ENCODE results near the gene GNE.
"Not testable (repeated sequence)": the region's sequence is repeated elsewhere in the genome, so short reads cannot be mapped to it uniquely, and the experiment has no call there.

The GNE gene

GRCh38 chr9:36208521-36209253 is 49.6 kb downstream of the GNE start:
- DNase-seq (ENCODE audit: low spot score), result no peak

DNA sequence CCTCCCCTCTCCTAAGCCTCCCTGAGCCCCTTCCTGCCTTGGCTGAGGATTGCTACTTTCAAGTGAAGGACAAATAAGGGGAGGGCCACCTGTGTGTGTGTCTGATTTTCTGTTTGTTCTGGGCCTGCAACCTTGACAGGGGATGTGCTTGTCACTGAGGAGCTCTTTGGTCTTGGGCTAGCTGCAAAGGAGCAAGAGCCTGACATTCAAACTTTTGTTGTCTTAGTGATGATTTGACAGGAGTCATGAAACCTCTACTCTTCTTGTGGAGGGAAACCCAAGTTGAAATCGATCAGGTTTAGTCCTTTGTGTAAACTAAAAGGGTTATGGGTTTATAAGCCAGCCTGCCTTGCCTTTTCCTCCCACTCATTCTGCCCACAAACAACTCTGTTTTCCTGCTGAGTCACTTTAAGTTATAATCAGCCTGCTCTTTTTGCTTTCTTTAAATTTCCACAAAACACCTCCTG is 50.7 kb downstream of the GNE start:
- no peak for DNase-seq (ENCODE audit: low spot score)

- no peak for DNase-seq (ENCODE audit: low spot score)
These were observed 51.2 kb downstream of the GNE start for GRCh38 chr9:36207016-36207415.

DNA sequence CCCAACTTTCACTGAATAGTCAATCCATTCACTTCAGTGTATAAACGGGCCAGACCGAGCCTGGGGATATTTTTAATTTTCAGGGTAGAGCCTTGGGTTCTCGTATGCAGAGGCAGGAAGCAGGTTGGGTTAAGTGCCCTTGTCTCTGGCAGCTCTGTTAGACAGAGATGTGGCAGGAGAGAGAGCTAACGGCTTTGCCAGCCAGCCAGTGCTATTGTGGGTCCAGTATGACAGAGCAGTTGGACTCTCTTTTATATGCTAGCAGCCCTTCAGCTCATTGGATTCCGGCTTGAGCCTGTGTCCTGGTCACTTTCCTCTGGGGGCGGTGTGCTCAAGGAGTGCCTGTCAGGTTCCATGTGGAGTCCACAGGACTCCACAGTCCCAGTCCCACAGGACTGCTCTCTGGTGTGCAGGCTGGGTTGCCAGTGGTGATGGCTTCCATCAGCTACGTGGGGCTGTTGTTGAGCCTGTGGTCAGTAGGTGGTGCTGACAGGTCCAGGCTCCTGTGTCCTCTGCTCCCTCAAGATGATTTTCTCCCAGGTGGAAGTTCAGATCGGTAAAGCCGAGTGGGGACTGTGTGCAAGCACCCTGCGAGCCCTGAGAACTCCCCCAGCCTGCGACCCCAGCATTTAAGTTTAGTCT is 53.2 kb downstream of the GNE start:
- no peak for DNase-seq (ENCODE audit: low spot score)

DNA sequence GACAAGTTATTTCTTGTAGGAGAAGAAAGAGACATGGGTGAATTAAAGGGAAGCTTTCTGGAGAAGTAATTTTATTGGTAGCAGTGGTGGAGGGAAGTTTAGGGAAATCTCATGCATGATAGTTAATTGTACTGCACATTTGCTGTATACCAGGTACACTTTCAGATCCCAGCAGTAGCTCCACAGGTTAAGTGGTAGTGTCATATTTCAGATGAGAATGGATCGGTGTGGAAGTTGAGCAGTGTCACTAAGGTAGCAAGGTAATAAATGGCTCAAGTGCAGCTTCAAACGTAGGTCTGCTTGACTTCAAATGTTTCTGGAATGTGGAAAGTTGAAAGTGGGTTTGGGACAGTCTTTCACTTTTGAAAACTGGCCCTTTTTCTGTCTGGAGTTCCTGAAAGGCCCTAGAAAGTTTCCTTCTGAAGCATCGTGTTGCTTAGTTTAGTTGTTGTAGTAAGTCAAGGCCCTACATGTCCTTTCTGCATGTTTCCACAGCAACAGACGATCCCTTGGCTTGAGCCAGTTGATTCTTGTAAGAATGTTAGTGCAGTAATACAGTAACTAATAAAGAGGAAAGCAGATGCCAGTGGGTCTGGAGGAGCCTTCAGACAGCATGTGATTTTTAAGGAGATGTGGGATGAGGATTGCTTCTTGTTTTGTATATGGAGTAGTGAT is 63.8 kb downstream of the GNE start:
- DNase-seq (ENCODE audit: low spot score), result no peak

DNA sequence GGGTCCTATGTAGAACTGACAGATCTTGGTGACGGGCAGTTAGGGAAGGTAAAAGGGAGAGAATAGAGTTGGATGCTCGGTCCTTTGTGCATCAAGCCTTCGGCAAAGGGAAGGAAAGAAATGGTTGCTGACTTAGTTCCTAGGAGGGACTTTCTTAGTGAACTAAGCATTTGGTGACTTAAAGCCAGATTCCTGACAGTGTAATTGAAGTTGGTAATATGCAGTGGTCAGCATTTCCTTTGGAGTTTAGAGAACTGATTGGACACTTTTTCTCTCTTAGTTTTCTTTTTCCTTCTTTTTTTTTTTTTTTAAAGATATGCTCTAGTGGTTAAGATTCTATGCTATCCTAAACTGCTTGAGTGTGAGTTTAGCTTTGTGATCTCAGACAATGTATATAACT is 65.2 kb downstream of the GNE start:
- DNase-seq (ENCODE audit: low spot score), result no peak

- DNase-seq (ENCODE audit: low spot score), result no peak
These were observed 66.1 kb downstream of the GNE start for GRCh38 chr9:36192196-36192595.

DNA sequence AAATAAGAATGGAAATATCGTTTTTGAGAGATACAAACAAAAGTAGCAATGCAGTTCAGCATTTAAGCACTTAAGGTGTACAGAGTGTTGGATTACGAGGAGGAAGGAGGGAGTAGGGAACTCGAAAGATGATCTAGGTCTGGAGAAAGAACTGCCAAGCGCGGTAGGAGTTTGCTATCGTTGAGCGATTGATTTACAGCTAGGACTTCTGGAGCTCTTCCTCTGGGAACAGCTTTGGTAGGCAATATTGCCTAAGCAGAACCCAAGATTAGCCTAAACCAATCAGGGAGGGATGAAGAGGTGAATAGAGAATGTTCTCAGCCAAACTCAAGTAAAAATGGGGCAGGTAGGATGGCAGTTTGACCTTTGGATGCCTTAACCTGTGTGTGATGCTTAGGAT is 66.6 kb downstream of the GNE start:
- no peak for DNase-seq (ENCODE audit: low spot score)

DNA sequence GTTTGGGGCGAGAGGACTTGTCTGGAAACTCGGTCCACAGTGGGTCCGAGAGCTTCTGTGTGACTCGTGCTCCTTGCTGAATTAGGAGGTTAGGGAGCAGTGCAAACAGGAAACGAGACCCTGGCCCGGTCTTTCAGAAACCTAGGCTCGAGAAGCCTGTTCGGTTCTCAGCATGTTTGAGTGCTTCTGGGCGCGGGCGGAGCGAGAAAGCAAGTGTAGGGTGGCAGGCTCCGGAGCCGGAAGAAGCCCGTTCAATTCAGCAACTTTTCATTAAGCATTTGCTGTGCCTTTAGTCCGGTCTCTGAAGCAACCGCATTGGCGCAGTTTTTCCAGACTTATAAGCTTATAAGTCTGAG is 67.0 kb downstream of the GNE start:
- peak; percentile 21 for DNase-seq (ENCODE audit: low spot score)

DNA sequence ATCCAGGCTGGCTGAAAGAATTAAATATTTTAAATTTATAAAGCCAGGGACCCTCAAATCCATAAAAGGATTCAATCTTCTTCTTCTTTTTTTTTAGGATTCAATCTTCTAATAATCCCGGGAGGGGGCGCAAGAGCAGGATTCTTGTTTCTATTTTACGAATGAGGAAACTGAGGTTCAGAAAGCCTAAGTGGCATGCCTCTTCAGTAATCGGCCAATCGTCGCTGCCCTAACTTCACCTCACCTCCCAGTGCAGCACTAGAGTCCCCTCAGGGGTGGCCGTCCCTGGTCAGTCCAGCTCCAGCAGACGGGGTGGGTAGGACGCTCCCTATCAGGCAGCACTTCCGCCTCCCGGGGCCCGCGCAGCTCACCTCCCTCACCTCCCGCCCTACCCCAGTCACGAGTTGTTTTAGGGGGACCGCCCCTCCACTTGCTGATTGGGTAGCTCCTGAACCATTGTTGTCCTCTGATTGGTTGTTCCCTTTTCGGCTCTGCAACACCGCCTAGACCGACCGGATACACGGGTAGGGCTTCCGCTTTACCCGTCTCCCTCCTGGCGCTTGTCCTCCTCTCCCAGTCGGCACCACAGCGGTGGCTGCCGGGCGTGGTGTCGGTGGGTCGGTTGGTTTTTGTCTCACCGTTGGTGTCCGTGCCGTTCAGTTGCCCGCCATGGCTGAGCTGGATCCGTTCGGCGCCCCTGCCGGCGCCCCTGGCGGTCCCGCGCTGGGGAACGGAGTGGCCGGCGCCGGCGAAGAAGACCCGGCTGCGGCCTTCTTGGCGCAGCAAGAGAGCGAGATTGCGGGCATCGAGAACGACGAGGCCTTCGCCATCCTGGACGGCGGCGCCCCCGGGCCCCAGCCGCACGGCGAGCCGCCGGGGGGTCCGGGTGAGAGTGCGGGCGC is 67.6 kb downstream of the GNE start, which contains the start of gene CLTA:
Gene CLTA (plus strand): TSS at position 534 of the 902 bp plus-strand sequence. CDS start 136 bp downstream, at position 670.
- peak; percentile 99 for DNase-seq (ENCODE audit: low spot score)

DNA sequence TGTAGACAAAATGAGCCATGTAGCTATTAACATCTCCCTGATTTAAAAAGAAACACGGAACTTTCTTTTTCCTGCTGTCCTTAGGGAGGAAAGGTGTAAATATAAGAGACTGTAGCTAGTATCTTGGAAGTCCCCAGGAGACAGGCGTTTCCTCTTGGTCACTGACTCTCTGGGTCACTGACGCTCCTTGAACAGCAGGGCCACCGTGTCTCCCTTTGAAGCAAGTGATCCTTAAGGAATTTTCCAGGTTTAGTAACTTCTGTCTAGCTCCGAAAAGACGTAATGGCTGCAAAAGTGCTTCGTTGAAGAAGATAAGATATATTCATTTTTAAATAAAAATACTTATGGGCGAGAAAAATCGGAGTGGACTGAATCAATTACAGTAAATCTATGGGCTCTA is 68.3 kb downstream of the GNE start:
- DNase-seq (ENCODE audit: low spot score), result peak; percentile 42

DNA sequence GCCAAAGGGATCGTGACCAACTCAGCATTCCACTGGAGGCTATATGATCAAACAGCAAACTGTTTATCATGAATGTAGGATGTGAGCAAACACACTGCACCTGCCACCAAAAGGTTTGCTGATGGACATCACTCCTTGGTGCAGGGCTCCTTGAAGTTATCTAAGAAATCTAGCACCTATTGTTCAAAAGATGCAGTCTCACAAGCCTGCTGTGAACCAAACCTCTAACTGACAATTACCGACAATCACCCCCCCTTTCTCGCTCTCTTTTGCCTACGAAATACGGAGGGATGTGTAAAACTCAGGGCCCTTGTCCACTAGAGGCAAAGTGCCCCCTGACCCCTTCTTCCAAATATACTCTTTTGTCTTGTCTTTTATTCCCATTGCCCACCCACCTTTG is 70.0 kb downstream of the GNE start:
- no peak for DNase-seq (ENCODE audit: low spot score)

DNA sequence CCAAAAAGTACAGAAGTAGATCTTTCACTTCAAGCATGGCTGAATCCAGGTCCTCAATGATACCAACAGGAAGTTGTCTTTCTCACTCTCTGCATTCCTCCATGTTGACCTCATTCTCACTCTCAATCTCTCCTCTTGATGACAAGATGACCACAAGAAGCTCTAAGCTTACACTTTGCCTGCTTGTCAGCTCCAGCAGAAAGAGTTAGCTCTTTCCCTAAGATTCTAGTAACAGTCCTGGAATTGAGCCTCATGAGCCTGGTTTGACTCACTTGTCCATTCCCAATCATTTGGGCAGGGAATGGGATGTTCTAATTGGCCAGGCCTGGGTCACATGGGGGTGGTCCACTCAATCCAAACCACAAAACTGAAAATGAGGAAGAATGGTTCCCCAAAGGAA is 70.8 kb downstream of the GNE start:
- no peak for DNase-seq (ENCODE audit: low spot score)

DNA sequence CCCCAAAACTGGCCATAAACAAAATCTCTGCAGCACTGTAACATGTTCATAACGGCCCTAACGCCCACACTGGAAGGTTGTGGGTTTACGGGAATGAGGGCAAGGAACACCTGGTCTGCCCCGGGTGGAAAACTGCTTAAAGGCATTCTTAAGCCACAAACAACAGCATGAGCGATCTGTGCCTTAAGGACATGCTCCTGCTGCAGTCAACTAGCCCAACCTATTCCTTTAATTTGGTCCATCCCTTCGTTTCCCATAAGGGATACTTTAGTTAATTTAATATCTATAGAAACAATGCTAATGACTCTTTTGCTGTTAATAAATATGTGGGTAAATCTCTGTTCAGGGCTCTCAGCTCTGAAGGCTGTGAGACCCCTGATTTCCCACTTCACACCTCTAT is 78.0 kb downstream of the GNE start:
- not testable (repeated sequence) for DNase-seq (ENCODE audit: low spot score)

DNA sequence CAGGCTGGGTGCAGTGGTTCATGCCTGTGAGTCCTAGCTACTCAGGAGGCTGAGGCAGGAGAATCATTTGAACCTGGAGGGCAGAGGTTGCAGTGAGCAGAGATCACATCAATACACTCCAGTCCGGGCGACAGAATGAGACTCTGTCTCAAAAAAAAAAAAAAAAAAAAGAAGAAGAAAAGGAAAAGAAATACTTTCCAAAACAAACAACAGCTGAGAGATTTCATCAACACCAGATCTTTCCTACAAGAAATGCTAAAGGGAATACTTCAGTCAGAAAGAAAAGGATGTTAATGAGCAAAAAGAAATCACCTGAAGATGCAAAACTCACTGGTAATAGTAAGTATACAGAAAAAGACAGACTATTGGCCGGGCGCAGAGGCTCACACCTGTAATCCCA is 80.7 kb downstream of the GNE start:
- no peak for DNase-seq (ENCODE audit: low spot score)

- not testable (repeated sequence) for DNase-seq (ENCODE audit: low spot score)
These were observed 81.8 kb downstream of the GNE start for GRCh38 chr9:36176496-36176895.

DNA sequence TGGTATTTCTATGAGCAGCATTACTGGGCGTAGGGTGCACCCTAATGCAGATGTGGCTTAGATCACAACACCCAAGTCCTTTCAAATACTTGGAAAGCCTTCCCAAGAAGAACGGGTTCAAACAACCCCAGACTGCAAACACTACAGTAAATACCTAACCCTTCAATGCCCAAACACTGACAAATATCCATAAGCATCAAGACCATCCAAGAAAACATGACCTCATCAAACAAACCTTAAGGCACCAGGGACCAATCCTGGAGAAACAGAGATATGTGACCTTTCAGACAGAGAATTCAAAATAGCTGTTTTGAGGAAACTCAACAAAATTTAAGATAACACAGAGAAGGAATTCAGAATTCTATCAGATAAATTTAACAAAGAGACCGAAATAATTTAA is 83.0 kb downstream of the GNE start:
- DNase-seq (ENCODE audit: low spot score), result not testable (repeated sequence)

GRCh38 chr9:36174731-36175130 is 83.5 kb downstream of the GNE start:
- DNase-seq (ENCODE audit: low spot score), result no peak

DNA sequence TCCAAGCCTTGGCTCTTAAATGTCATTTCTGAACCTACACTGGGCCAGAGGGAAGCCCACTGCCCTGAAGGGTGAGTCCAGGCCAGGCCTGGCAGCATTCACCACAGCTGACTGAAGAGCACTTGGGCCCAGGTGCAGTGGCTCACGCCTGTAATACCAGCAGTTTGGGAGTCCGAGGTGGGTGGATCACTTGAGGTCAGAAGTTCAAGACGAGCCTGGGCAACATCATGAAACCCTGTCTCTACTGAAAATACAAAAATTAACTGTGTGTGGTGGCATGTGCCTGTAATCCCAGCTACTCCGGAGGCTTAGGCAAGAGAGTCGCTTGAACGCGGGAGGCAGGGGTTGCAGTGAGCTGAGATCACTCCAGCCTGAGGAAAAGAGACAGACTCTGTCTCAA is 84.0 kb downstream of the GNE start:
- no peak for DNase-seq (ENCODE audit: low spot score)

DNA sequence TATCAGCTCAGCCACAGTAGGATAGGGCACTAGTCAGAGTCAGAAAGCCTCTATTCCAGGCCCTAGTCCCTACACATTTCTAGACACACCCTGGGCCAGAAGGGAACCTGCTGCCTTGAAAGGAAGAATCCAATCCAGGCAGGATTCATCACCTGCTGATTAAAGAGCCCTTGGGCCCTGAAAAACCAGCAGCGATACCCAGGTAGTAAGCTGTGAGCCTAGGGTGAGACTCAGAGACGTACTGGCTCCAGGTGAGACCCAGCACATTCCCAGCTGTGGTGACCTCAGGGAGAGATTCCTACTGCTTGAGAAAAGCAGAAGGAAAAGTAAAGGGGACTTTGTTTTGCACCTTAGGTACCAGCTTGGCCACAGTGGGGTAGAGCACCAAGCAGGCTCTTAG is 84.4 kb downstream of the GNE start:
- no peak for DNase-seq (ENCODE audit: low spot score)

DNA sequence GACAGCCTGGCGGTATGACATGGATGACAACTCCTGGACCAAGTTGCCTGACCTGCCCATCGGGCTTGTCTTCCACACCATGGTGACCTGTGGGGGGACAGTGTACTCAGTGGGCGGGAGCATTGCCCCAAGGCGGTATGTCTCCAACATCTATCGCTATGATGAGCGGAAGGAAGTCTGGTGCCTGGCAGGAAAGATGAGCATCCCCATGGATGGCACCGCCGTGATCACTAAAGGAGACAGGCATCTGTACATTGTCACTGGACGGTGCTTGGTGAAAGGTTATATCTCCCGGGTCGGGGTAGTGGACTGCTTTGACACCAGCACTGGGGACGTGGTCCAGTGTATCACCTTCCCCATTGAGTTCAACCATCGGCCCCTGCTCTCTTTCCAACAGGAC is 87.7 kb downstream of the GNE start:
- DNase-seq (ENCODE audit: low spot score), result no peak

GRCh38 chr9:36169708-36170107 is 88.5 kb downstream of the GNE start:
- no peak for DNase-seq (ENCODE audit: low spot score)

Measured in SK-N-DZ (cell line).